HG03095 (cell line): Measurements from ENCODE around the gene SUCLG2.
"Not testable (repeated sequence)": the region's sequence is repeated elsewhere in the genome, so short reads cannot be mapped to it uniquely, and the experiment has no call there.

ENCODE experiments used
- ATAC-seq: cut with Tn5 transposase; IDR thresholded peaks from one replicate; pipeline ENCODE4 v1.9.1; 2021; ENCODE audit warnings: moderate library complexity; ENCODE audit not compliant: unreplicated experiment

The SUCLG2 gene

GRCh38 chr3:67561667-67562394, 92.6 kb downstream of the SUCLG2 start:
- no peak for ATAC-seq

- ATAC-seq, result no peak
Measured at GRCh38 chr3:67561266-67561665, 93.1 kb downstream of the SUCLG2 start.

GRCh38 chr3:67559029-67559605, 95.3 kb downstream of the SUCLG2 start:
- ATAC-seq, result no peak

- ATAC-seq, result no peak
Measured at GRCh38 chr3:67558426-67558825, 96.0 kb downstream of the SUCLG2 start.

- no peak for ATAC-seq
Measured at GRCh38 chr3:67557848-67558355, 96.5 kb downstream of the SUCLG2 start.

- ATAC-seq, result no peak
Measured at GRCh38 chr3:67551361-67552016, 102.9 kb downstream of the SUCLG2 start.

GRCh38 chr3:67550541-67550940, 103.9 kb downstream of the SUCLG2 start:
- ATAC-seq, result no peak

- ATAC-seq, result not testable (repeated sequence)
Measured at GRCh38 chr3:67542502-67543250, 111.7 kb downstream of the SUCLG2 start.

GRCh38 chr3:67540198-67540894, 114.1 kb downstream of the SUCLG2 start:
- ATAC-seq, result no peak

- not testable (repeated sequence) for ATAC-seq
Measured at GRCh38 chr3:67537203-67537602, 117.2 kb downstream of the SUCLG2 start.

- ATAC-seq, result no peak
Measured at GRCh38 chr3:67535006-67535405, 119.4 kb downstream of the SUCLG2 start.

- ATAC-seq, result no peak
Measured at GRCh38 chr3:67534594-67534993, 119.8 kb downstream of the SUCLG2 start.

GRCh38 chr3:67531181-67532101, 123.0 kb downstream of the SUCLG2 start:
- ATAC-seq, result no peak

- no peak for ATAC-seq
Measured at GRCh38 chr3:67529915-67530314, 124.5 kb downstream of the SUCLG2 start.

- no peak for ATAC-seq
Measured at GRCh38 chr3:67529337-67529736, 125.1 kb downstream of the SUCLG2 start.

GRCh38 chr3:67526246-67526645, 128.2 kb downstream of the SUCLG2 start:
- no peak for ATAC-seq

GRCh38 chr3:67524046-67524445, 130.4 kb downstream of the SUCLG2 start:
- ATAC-seq, result no peak

- no peak for ATAC-seq
Measured at GRCh38 chr3:67522081-67522480, 132.3 kb downstream of the SUCLG2 start.

GRCh38 chr3:67521053-67521646, 133.3 kb downstream of the SUCLG2 start:
- peak; percentile 56 for ATAC-seq
